ENCODE results near the gene POC1A.
"Not testable (repeated sequence)": the region's sequence is repeated elsewhere in the genome, so short reads cannot be mapped to it uniquely, and the experiment has no call there.

The POC1A gene

DNA sequence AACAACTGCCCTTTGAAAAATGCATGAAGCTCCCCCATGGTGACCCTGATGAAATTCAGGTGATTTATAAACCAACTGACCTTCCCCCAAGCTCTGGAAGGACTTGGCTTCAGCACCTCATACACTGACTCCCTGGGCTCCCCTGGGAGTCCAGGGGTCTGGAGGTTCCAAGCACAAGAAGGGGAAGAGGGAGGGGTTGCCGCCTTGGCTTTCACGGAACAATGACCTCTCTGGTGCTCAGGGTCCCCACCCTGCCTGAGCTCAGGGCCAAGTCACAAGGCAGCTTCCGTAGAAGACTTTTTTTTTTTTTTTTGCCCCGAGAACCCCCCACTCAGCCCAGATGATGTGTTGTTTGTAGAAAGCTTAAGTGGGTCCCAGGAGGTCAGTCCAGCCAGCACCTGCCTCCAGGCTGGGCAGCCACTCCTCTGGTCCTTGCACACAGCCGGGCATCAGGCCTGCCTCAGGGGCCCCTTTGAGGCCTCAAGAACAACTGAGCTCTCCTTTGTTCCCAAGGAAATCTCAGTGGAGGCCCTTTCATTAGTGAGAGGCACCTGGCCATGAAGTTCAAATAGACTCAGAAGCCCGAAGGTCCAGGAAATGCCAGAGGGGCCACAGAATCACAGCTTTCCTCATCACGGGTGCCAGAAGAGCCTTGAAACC, 29.7 kb upstream of the POC1A start:
- no peak for DNase-seq (ENCODE audit: low read depth)

DNA sequence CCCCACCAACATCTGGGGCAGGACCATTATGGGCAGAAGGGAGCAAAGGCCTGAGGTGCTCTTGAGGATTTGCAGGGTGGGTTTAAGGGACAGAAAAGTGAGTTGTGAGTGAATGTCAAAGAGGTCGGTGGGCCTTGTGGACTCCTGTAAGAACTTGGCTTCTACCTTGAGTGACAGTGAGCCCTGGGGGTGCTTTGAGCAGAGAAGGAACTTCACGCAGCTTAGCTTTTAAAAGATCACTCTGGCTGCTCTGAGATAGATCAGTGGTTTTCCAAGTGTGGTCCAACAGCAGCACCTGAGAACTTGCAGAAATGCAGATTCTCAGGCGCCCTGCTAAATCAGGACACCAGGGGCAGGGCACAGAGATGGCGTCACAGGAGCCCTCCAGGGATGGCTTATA, 28.5 kb upstream of the POC1A start:
- DNase-seq (ENCODE audit: low read depth) = no peak

DNA sequence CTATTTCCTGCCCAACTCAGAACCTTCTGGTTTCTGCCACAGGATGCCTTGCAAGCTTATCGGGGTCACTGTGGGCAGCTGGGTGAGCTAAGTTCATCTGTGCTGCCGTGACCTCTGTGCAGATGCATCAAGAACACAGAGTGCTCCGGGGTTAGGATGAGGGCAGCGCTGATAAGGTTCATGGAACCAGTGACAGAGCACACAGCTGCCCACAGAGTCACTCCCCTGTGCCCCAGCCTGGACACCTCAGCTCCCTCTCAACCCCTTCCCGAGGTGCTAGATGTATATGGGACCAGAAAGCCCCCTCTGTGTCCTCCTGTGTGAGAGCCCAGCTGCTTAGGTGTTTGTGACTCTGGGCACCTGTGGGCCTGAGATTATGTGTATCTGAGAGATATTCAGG, 28.0 kb upstream of the POC1A start:
- no peak for DNase-seq (ENCODE audit: low read depth)

GRCh38 chr3:52181543-52181942, 27.3 kb upstream of the POC1A start:
- DNase-seq (ENCODE audit: low read depth) = no peak

- no peak for DNase-seq (ENCODE audit: low read depth)
Measured at GRCh38 chr3:52178537-52178936, 24.3 kb upstream of the POC1A start.

DNA sequence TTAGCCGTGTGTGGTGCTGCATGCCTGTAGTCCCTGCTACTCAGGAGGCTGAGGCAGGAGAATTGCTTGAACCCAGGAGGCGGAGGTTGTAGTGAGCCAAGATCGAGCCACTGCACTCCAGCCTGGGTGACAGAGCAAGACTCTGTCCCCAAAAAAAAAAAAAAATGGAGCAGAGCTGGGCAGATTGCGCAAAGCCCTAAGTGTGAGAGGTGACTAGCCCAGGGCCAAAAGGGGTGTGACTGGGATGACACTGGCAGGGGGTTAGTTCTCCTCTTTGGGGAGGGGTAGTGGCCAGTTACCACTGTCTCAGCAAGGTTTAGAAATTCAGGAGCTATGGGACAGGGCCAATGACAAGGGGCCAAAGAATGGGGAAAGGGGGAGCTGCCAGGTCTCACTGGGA, 23.9 kb upstream of the POC1A start:
- DNase-seq (ENCODE audit: low read depth) = not testable (repeated sequence)

DNA sequence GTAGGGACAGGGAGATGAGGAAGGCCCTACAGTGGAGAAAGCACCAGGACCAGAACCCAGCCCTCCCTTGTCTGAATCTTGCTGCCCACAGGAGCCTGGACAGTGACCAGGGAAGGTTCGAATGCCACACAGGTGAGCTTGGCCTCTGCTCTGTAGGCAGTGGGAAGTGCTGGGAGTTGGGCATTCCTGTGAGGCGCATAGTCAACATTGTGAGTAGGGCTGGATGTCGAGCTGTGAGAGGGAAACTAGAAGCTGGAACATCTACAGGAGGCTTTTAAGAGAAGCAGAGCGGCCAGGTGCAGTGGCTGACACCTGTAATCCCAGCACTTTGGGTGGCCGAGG, 23.4 kb upstream of the POC1A start:
- no peak for DNase-seq (ENCODE audit: low read depth)

DNA sequence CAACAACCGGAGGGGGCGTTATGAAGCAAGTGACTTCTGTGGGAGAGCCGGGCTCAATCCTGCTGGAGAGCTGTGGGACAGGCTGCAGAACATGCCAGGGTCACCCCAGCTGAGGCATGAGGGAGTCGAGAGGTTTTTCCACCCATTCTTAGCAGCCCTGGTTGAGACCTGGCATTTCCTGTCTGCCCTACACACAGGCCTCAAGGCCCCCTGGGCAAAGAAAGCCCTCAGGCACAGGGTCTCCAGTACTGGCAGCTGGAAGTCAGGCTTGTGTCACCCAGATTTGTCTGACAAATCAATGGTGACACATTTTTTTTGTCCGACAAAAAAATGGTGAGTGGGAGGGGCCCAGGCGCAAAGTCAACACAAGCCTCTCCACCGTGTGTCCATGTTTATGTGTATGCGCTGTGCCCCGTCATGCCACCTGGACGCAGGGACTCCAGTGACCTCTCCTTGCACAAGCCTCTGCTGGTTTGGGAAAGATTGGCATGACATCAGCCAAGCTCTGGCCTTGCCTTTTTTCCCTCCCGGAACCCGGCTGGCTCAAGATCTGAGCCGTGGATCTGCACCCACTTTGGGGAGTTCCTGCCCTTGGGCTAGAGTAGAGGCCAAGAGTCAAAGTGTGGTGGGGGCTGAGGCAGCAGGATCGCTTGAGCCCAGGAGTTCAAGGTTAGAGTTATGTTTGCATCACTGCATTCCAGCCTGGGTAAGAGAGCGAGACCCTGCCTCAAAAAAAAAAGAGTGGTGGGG, 22.9 kb upstream of the POC1A start:
- DNase-seq (ENCODE audit: low read depth) = no peak

DNA sequence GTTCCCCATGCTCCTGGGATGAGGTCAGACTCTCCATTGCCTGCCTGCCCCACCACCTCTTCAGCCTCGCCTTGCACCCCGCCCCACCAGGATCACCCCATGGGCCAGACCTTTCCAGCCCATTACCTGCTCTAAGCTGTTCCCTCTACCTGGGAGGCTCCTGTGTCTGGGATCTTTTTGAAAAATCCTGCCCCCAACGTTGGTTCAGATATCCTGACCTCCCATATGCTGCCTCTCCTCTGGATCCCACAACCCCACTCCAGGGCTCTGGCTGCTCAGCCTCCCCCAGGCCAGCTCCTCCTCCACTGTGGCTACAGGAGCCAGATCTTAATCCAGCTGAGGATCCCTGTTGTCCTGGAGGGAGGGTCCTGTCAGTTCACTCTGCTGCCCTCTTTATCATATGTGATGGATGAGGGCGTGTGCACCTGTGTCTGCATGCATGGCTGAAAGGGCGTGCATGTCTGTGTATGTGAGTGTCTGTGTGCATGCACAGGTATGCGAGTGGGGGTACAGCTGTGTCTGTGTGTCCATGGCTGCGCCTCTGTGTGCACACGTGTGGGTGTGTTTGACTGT, 22.0 kb upstream of the POC1A start:
- no peak for DNase-seq (ENCODE audit: low read depth)

GRCh38 chr3:52175416-52176179, 21.4 kb upstream of the POC1A start:
- DNase-seq (ENCODE audit: low read depth) = no peak

- DNase-seq (ENCODE audit: low read depth) = no peak
Measured at GRCh38 chr3:52174896-52175295, 20.7 kb upstream of the POC1A start.

DNA sequence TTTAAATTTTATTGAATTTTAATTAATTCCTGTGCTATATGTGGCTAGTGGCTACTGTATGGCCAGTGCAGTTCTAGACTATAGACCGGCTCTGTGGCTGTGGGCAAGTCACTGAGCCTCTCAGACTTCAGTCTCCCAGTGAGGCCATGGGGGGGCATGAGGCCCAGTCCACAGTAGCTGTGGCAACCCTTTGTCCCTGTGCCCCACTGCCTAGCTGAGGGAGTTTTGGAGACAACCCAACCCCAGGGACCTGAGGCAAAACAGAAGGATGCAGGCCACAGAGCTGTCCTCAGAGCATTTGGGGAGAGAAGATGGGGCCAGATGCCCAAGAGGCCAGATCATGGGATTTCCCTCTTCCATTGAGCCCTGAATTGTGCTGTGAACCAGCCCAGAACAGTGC, 18.9 kb upstream of the POC1A start:
- no peak for DNase-seq (ENCODE audit: low read depth)

DNA sequence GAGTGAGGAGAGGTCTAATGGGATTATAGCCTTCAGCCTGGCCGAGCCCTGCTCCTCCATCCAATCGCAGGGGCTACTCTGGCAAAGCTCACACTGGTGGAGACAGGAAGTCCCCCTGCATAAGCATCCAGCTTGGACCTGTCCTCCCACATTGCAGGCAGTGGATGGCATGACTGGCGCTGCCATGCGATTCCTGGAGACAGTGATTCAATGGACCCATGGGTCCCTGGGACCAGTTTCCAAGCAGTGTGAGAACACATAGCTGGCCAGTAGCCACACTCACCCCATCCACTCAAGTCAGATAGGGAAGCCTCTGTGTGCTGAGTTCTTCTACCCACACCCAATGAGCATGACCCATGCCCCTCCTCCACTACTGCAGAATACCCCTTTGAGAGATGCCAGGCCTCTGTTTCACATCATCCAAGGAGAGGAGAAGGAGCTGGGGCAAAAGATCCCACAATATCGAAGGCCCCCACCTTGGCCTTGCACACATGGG, 18.1 kb upstream of the POC1A start:
- DNase-seq (ENCODE audit: low read depth) = no peak

DNA sequence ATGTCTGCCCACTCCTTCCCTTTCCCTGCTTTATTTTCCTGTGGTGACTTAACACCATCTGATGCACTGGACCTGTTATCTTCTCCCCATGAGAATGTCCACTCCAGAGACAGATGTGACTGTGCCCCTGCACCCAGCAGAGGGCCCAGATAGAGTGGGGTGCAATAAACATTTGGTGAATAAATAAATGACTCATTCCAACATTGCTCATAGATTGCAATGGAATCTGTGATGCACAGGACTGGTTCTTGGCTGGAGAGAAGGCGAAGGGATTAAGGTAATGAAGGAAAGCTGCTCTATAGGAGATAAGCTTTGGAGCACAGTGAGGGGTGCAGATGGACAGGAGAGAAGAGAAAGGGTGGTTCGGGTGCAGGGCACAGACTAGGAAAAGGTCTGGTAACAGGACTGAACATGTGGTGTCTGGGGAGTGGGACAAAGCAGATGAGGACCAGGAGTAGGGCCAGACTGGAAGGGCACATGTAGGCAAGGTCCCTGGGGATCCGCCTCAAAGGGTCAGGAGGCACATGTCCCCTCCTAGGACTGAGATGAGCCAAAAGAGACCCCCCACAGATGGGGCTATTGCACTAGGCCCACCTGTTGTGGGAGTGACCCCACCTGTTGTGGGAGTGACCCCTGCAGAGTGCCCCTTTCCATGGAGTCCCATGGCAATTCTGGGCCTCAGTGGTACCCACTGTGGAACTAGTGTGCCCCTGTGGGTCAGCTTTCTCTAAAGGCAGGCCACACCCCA, 17.5 kb upstream of the POC1A start:
- DNase-seq (ENCODE audit: low read depth) = no peak

DNA sequence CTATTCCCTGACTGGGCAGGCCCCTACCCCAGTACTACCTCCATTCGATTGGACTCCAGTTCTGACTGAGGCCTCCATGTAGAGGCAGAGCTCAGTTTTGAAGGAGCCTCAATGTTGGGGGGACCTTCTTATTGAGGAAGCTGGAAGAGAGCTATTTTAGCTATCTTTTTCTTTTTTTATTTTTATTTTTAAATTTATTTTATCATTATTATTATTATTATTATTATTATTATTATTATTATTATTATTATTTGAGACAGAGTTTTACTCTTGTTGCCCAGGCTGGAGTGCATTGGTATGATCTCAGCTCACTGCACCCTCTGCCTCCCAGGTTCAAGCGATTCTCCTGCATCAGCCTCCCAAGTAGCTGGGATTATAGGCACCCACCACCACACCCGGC, 16.0 kb upstream of the POC1A start:
- DNase-seq (ENCODE audit: low read depth) = not testable (repeated sequence)

DNA sequence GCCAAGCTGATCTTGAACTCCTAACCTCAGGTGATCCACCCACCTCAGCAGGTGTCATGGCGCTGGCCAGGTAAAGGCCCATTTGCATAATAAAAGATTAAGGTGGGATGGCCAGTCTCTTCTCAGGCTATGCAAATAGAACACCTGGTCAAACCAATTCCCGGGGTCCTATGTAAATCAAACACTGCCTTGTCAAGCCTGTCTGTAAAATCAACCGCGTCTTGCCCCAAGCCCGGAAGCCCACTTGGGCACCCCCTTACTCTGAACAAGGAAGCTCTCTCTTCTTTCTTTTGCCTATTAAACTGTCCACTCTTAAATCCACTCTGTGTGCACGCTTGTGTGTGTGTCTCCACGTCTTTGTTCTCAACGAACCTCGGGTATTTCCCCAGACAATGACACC, 13.0 kb upstream of the POC1A start:
- DNase-seq (ENCODE audit: low read depth) = no peak

DNA sequence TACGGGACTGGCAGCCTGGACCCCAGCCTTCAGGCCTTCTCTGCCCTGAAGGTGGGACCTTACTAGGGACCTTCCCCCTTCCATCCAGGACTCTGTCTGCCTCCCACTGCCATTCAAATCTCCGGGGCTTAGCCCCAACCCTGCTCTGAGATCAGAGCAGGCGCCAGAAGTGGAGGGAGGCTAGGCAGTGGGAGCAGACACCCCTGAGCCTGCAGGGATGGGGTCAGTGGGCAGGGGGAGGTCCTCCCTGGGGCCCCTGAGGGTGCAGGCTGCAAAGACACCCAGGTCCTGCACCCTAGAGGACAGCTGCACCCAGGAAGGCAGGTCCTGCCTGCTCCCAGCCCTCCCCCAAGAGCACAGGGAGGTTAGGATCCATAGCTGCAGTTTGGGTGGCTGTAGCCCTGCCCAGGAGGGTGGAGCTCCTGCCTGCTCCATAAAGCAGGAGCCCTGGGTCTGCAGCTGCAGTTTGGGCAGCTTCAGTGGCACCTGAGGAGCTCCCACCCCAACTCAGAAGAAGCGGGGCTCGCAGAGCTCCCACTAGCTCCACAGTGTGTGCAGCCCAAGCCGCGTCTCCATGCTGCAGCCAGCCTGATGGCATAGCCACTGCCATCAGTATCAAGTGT, 8.1 kb upstream of the POC1A start:
- DNase-seq (ENCODE audit: low read depth) = no peak

GRCh38 chr3:52159503-52159902, 5.3 kb upstream of the POC1A start:
- DNase-seq (ENCODE audit: low read depth) = no peak

GRCh38 chr3:52155912-52156311, 1.7 kb upstream of the POC1A start:
- DNase-seq (ENCODE audit: low read depth) = no peak

- no peak for DNase-seq (ENCODE audit: low read depth)
Measured at GRCh38 chr3:52153389-52154096, 680 bp downstream of the POC1A start.

GRCh38 chr3:52151991-52152390, 2.2 kb downstream of the POC1A start:
- not testable (repeated sequence) for DNase-seq (ENCODE audit: low read depth)

Measured in stimulated activated CD8-positive, alpha-beta memory T cell treated with anti-CD3 and anti-CD28 coated beads, Interleukin-7, amount 100 ng/mL, for 24 hours (primary cell).